DND-41 (cell line): ENCODE measurements around the gene SOAT1.
"Not testable (repeated sequence)": the region's sequence is repeated elsewhere in the genome, so short reads cannot be mapped to it uniquely, and the experiment has no call there.

Experiments used
- EZH2 ChIP-seq: IDR thresholded peaks from 3 replicates; pipeline ENCODE4 v1.6.1; 2012; ENCODE audit warnings: borderline replicate concordance, low read depth, mild to moderate bottlenecking, moderate library complexity, low read length, inconsistent platforms; ENCODE audit not compliant: severe bottlenecking
- TF ChIP-seq, protein P1 (sequence below): IDR thresholded peaks from 2 replicates; pipeline ENCODE4 v1.5.1; 2012; ENCODE audit warnings: borderline replicate concordance, low read length, moderate library complexity, mild to moderate bottlenecking; ENCODE audit not compliant: poor library complexity, severe bottlenecking; ENCODE audit errors: extremely low read depth

DNA sequence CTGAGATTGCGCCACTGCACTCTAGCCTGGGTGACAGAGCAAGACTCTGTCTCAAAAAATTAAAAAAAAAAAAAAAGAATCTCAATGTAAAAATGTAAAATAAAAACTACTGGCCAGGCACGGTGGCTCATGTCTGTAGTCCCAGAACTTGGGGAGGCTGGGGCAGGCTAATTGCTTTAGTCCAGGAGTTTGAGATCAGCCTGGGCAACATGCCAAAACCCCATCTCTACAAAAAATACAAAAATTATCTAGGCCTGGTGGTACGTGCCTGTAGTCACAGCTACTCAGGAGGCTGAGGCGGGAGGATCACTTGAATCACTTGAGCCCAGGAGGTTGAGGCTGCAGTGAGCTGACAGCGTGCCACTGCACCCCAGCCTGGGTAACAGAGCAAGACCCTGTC is 19.2 kb upstream of the SOAT1 start:
- TF ChIP-seq, protein P1, sequence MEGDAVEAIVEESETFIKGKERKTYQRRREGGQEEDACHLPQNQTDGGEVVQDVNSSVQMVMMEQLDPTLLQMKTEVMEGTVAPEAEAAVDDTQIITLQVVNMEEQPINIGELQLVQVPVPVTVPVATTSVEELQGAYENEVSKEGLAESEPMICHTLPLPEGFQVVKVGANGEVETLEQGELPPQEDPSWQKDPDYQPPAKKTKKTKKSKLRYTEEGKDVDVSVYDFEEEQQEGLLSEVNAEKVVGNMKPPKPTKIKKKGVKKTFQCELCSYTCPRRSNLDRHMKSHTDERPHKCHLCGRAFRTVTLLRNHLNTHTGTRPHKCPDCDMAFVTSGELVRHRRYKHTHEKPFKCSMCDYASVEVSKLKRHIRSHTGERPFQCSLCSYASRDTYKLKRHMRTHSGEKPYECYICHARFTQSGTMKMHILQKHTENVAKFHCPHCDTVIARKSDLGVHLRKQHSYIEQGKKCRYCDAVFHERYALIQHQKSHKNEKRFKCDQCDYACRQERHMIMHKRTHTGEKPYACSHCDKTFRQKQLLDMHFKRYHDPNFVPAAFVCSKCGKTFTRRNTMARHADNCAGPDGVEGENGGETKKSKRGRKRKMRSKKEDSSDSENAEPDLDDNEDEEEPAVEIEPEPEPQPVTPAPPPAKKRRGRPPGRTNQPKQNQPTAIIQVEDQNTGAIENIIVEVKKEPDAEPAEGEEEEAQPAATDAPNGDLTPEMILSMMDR = not testable (repeated sequence)
- TF ChIP-seq EZH2 = not testable (repeated sequence)
